Neural cell (in vitro differentiated cells): ENCODE results near the gene FOXJ2. TPM values are rescaled to one million over a fixed set of nuclear protein-coding genes. Genes with fewer than 3 reads are reported as not detected.
A peak's percentile ranks its signal among the peaks of the same experiment; 100 is the strongest.
"Not testable (repeated sequence)": the region's sequence is repeated elsewhere in the genome, so short reads cannot be mapped to it uniquely, and the experiment has no call there.

Experiments
- H2AFZ ChIP-seq: fragments of 200-600, 300-800 bp; sonication (generic), shearing (Covaris generic); 2 replicates; pipeline ENCODE4 v1.6.0; 2014; ENCODE audit warnings: low read depth, mild to moderate bottlenecking, antibody characterized with exemption, low read length, moderate library complexity
- H3F3A ChIP-seq: fragments of 200-600 bp; shearing (Covaris generic); 2 replicates; pipeline ENCODE4 v1.6.1; 2016; ENCODE audit warnings: mild to moderate bottlenecking, moderate library complexity, mixed read lengths, antibody characterized with exemption, low read length; ENCODE audit not compliant: insufficient read depth, poor library complexity, severe bottlenecking
- H3K27ac ChIP-seq: fragments of 200-600, 300-800 bp; sonication (generic), shearing (Covaris generic); 2 replicates; pipeline ENCODE4 v1.5.1; 2014; ENCODE audit warnings: mild to moderate bottlenecking, low read length, moderate library complexity
- H3K27me3 ChIP-seq: fragments of 300-800, 200-600 bp; sonication (generic), shearing (Covaris generic); 2 replicates; pipeline ENCODE4 v1.6.0; 2014; ENCODE audit warnings: mild to moderate bottlenecking, low read depth, low read length, moderate library complexity; ENCODE audit not compliant: insufficient read depth
- H3K36me3 ChIP-seq: fragments of 300-800, 200-600 bp; sonication (generic), shearing (Covaris generic); 2 replicates; pipeline ENCODE4 v1.5.1; 2014; ENCODE audit warnings: mild to moderate bottlenecking, antibody characterized with exemption, low read length, moderate library complexity; ENCODE audit not compliant: insufficient read depth
- H3K4me2 ChIP-seq: fragments of 300-800, 200-600 bp; sonication (generic), shearing (Covaris generic); 2 replicates; pipeline ENCODE4 v1.6.0; 2014; ENCODE audit warnings: mild to moderate bottlenecking, low read length
- H3K4me3 ChIP-seq: fragments of 300-800, 200-600 bp; sonication (generic), shearing (Covaris generic); 2 replicates; pipeline ENCODE4 v1.5.1; 2014; ENCODE audit warnings: mild to moderate bottlenecking, low read length, moderate library complexity
- H3K79me2 ChIP-seq: fragments of 200-600 bp; shearing (Covaris generic); replicated peaks from 2 replicates; pipeline ENCODE4 v1.6.0; 2014; ENCODE audit warnings: mild to moderate bottlenecking, low read length, moderate library complexity; ENCODE audit not compliant: insufficient read depth
- H3K9ac ChIP-seq: fragments of 300-800, 200-600 bp; sonication (generic), shearing (Covaris generic); 2 replicates; pipeline ENCODE4 v1.6.1; 2016; ENCODE audit warnings: mild to moderate bottlenecking, low read length, mixed read lengths
- H3K9me2 ChIP-seq: fragments of 200-600 bp; shearing (Covaris generic); 2 replicates; pipeline ENCODE4 v1.6.1; 2016; ENCODE audit warnings: mild to moderate bottlenecking, low read length, mixed read lengths; ENCODE audit not compliant: insufficient read depth
- H3K9me3 ChIP-seq: fragments of 200-600, 300-800 bp; sonication (generic), shearing (Covaris generic); 2 replicates; pipeline ENCODE4 v1.6.1; 2016; ENCODE audit warnings: mild to moderate bottlenecking, mixed run types, low read length, moderate library complexity, mixed read lengths
- H4K20me1 ChIP-seq: fragments of 200-600 bp; shearing (Covaris generic); 2 replicates; pipeline ENCODE4 v1.6.1; 2016; ENCODE audit warnings: mild to moderate bottlenecking, mixed run types; ENCODE audit not compliant: insufficient read depth
- EP300 ChIP-seq: fragments of 450-650 bp; conservative IDR thresholded peaks from 2 replicates; pipeline ENCODE4 v1.6.1; 2014; ENCODE audit warnings: antibody characterized with exemption, mild to moderate bottlenecking, moderate library complexity; ENCODE audit not compliant: poor library complexity, severe bottlenecking
- EZH2 ChIP-seq: fragments of 200-600, 300-800 bp; shearing (Covaris generic), sonication (generic); IDR thresholded peaks from 2 replicates; pipeline ENCODE4 v1.6.1; 2014; ENCODE audit warnings: antibody characterized with exemption, low read length, borderline replicate concordance, mild to moderate bottlenecking; ENCODE audit not compliant: insufficient read depth, poor library complexity, severe bottlenecking
- MXI1 ChIP-seq: fragments of 450-650 bp; conservative IDR thresholded peaks from 2 replicates; pipeline ENCODE4 v1.6.1; 2014; ENCODE audit warnings: antibody characterized with exemption, mild to moderate bottlenecking; ENCODE audit not compliant: poor library complexity, severe bottlenecking
- POLR2AphosphoS5 ChIP-seq: IDR thresholded peaks from 2 replicates; pipeline ENCODE4 v1.6.1; 2012
- RAD21 ChIP-seq: fragments of 450-650 bp; conservative IDR thresholded peaks from 2 replicates; pipeline ENCODE4 v1.6.1; 2014; ENCODE audit warnings: antibody characterized with exemption, mild to moderate bottlenecking, moderate library complexity
- REST ChIP-seq: IDR thresholded peaks from 2 replicates; pipeline ENCODE4 v1.6.1; 2012; ENCODE audit warnings: borderline replicate concordance
- SMC3 ChIP-seq: fragments of 450-650 bp; conservative IDR thresholded peaks from 2 replicates; pipeline ENCODE4 v1.6.1; 2014; ENCODE audit warnings: antibody characterized with exemption, mild to moderate bottlenecking, moderate library complexity; ENCODE audit not compliant: poor library complexity
- TAF1 ChIP-seq: IDR thresholded peaks from 2 replicates; pipeline ENCODE4 v1.6.1; 2012; ENCODE audit warnings: low read depth
- polyA plus RNA-seq: library from polyadenylated mRNA; depleted of rRNA; stranded (reverse); fragments of >200 nt; gene quantifications from 2 replicates; pipeline ENCODE4 v1.2.3, GENCODE V29; 2014
- TF ChIP-seq, protein P1 (sequence below): fragments of 450-650 bp; IDR thresholded peaks from 2 replicates; pipeline ENCODE4 v1.5.1; 2014; ENCODE audit warnings: antibody characterized with exemption, mild to moderate bottlenecking, moderate library complexity; ENCODE audit not compliant: poor library complexity, severe bottlenecking

The FOXJ2 gene
- polyA plus RNA-seq, 1 donor from 2014 or later, result 5.8 TPM

- Histone ChIP-seq H3K36me3 (no peaks in the 10 kb centered on the region), H3K79me2 (no peaks in the 10 kb centered on the region), H3K27me3 (no peaks in the 10 kb centered on the region), H3K27ac (no peak overlapping the region), H2AFZ (no peak overlapping the region), H4K20me1 (no peaks in the 10 kb centered on the region), H3K9me2 (no peaks in the 10 kb centered on the region), H3F3A (no peaks in the 10 kb centered on the region), H3K4me3 (no peak overlapping the region), H3K9ac (no peak overlapping the region), H3K4me2 (no peak overlapping the region), H3K9me3 (no peaks in the 10 kb centered on the region)
- no peak for TF ChIP-seq TAF1
- TF ChIP-seq EZH2, result no peak
- no peak for TF ChIP-seq MXI1
- TF ChIP-seq RAD21, result no peak
- TF ChIP-seq POLR2AphosphoS5, result no peak
- TF ChIP-seq EP300, result no peak
- TF ChIP-seq SMC3, result no peak
- no peak for TF ChIP-seq REST
- TF ChIP-seq, protein P1, sequence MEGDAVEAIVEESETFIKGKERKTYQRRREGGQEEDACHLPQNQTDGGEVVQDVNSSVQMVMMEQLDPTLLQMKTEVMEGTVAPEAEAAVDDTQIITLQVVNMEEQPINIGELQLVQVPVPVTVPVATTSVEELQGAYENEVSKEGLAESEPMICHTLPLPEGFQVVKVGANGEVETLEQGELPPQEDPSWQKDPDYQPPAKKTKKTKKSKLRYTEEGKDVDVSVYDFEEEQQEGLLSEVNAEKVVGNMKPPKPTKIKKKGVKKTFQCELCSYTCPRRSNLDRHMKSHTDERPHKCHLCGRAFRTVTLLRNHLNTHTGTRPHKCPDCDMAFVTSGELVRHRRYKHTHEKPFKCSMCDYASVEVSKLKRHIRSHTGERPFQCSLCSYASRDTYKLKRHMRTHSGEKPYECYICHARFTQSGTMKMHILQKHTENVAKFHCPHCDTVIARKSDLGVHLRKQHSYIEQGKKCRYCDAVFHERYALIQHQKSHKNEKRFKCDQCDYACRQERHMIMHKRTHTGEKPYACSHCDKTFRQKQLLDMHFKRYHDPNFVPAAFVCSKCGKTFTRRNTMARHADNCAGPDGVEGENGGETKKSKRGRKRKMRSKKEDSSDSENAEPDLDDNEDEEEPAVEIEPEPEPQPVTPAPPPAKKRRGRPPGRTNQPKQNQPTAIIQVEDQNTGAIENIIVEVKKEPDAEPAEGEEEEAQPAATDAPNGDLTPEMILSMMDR, result no peak
These were observed 37.7 kb upstream of the FOXJ2 start for GRCh38 chr12:7994731-7995205.

GRCh38 chr12:7995266-7995963 lies 37.1 kb upstream of the FOXJ2 start:
- no peaks in the 10 kb centered on the region for H3K27me3 ChIP-seq
- H4K20me1 ChIP-seq, result no peaks in the 10 kb centered on the region
- H3K4me3 ChIP-seq, result no peak overlapping the region
- no peak overlapping the region for H3K9ac ChIP-seq
- no peaks in the 10 kb centered on the region for H3K36me3 ChIP-seq
- no peaks in the 10 kb centered on the region for H3K9me3 ChIP-seq
- H3K9me2 ChIP-seq, result no peaks in the 10 kb centered on the region
- H3K4me2 ChIP-seq, result no peak overlapping the region
- peak overlapping the region; percentile 12 for H3K27ac ChIP-seq
- TF ChIP-seq SMC3 (peak; percentile 98), POLR2AphosphoS5 (no peak), MXI1 (peak; percentile 66), RAD21 (peak; percentile 93)
- TF ChIP-seq, protein P1, result peak; percentile 98
- H3K79me2 ChIP-seq, result no peaks in the 10 kb centered on the region
- no peaks in the 10 kb centered on the region for H3F3A ChIP-seq
- H2AFZ ChIP-seq, result no peak overlapping the region

DNA sequence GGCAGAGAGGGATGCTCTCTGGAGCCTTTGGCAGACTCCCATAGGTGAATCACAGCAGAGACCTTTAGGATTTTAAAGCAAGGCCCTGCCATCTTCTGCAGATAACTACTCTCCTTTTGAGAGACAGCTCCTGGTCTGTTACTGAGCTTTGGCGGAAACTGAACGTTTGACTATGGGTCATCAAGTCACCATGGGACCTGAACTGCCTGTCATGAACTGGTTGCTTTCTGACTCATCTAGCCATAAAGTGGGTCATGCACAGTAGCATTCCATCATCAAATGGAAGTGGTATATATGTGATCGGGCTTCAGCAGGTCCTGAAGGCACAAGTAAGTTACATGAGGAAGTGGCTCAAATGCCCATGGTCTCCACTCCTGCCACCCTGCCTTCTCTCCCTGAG lies 31.7 kb upstream of the FOXJ2 start:
- not testable (repeated sequence) for H3F3A ChIP-seq, H3K9me2 ChIP-seq, H3K27me3 ChIP-seq, H2AFZ ChIP-seq, H3K9me3 ChIP-seq, H3K79me2 ChIP-seq, H3K36me3 ChIP-seq, H3K4me3 ChIP-seq, H3K4me2 ChIP-seq, H4K20me1 ChIP-seq, H3K27ac ChIP-seq, H3K9ac ChIP-seq

DNA sequence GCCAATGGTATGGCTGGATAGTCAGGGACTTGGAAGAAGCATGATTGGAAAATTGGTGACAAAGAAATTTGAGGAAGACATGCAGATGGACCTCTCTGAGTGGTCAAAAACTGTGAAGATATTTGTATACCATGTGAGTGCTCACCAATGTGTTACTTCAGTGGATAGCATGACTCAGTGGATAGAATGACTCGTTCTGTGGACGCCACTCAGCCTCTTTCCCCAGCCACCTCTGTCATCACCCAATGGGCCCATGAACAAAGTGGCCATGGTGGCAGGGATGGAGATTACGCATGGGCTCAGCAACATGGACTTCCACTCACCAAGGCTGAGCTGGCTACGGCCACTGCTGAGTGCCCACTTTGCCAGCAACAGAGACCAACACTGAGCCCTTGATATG lies 31.0 kb upstream of the FOXJ2 start:
- H2AFZ ChIP-seq, H3K9me3 ChIP-seq, H3K4me2 ChIP-seq, H3K27ac ChIP-seq, H3K9me2 ChIP-seq, H3F3A ChIP-seq, H3K79me2 ChIP-seq, H3K36me3 ChIP-seq, H3K4me3 ChIP-seq, H3K27me3 ChIP-seq, H4K20me1 ChIP-seq, H3K9ac ChIP-seq: not testable (repeated sequence)
